ENCODE measurements around the gene CPED1.

The CPED1 gene

DNA sequence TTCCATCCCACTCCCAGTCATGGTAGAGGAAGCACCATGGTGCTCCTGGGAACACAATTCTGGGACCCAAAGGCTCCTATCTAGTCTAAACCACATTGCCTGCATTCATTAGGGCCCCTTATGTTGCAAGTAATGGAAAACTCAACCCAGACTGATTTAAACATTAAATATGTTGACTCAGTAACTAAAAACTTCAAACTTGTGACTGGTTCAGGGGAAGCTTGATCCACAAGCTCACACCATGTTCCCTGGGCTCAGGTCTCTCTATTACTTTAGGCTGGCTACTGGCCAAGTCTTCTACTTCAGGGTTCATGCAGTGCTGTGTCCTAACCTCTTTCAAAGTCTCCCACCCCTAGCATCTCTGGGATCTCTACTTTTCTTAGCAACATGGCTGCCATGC, 353.4 kb downstream of the CPED1 start:
- TF ChIP-seq, protein P1, sequence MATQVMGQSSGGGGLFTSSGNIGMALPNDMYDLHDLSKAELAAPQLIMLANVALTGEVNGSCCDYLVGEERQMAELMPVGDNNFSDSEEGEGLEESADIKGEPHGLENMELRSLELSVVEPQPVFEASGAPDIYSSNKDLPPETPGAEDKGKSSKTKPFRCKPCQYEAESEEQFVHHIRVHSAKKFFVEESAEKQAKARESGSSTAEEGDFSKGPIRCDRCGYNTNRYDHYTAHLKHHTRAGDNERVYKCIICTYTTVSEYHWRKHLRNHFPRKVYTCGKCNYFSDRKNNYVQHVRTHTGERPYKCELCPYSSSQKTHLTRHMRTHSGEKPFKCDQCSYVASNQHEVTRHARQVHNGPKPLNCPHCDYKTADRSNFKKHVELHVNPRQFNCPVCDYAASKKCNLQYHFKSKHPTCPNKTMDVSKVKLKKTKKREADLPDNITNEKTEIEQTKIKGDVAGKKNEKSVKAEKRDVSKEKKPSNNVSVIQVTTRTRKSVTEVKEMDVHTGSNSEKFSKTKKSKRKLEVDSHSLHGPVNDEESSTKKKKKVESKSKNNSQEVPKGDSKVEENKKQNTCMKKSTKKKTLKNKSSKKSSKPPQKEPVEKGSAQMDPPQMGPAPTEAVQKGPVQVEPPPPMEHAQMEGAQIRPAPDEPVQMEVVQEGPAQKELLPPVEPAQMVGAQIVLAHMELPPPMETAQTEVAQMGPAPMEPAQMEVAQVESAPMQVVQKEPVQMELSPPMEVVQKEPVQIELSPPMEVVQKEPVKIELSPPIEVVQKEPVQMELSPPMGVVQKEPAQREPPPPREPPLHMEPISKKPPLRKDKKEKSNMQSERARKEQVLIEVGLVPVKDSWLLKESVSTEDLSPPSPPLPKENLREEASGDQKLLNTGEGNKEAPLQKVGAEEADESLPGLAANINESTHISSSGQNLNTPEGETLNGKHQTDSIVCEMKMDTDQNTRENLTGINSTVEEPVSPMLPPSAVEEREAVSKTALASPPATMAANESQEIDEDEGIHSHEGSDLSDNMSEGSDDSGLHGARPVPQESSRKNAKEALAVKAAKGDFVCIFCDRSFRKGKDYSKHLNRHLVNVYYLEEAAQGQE (IDR thresholded peaks at IDR 0.05; ENCODE audit: insufficient read depth in 1 of 2, low read depth in 2 of 2, low read length in 2 of 2): no peak
- TF ChIP-seq POLR2AphosphoS5 (IDR thresholded peaks at IDR 0.05; ENCODE audit: low read depth, low read length) (no peak), FOXP2 (optimal IDR thresholded peaks at IDR 0.05; ENCODE audit: borderline replicate concordance, extremely low read depth, extremely low read length, insufficient read depth) (no peak), TAF1 (IDR thresholded peaks at IDR 0.05; ENCODE audit: borderline replicate concordance, insufficient read depth, low read length) (no peak), SIN3A (IDR thresholded peaks at IDR 0.05; ENCODE audit: borderline replicate concordance, insufficient read depth, low read length) (no peak)

DNA sequence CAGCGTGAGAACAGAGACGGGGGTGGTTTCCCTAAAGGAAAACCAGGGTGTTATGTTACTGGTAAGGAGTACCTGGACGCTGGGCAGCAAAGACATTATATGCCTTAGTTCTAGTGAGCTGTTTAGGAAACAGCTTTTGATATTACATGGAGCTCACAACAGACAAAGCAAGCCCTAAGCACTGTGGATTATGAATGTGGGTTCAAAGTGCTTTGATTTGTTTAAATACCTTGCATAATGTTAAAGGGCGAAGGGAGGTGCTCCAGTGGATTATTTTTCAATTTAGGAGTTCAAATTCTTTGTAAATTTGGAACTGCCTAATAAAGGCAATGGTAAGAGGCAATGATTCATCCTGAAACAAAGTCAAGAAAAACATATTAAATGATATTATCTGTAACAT, 354.1 kb downstream of the CPED1 start:
- TF ChIP-seq, protein P1 (IDR thresholded peaks at IDR 0.05; ENCODE audit: insufficient read depth in 1 of 2, low read depth in 2 of 2, low read length in 2 of 2): no peak
- TF ChIP-seq SIN3A (IDR thresholded peaks at IDR 0.05; ENCODE audit: borderline replicate concordance, insufficient read depth, low read length) (no peak), POLR2AphosphoS5 (IDR thresholded peaks at IDR 0.05; ENCODE audit: low read depth, low read length) (no peak), TAF1 (IDR thresholded peaks at IDR 0.05; ENCODE audit: borderline replicate concordance, insufficient read depth, low read length) (no peak), FOXP2 (optimal IDR thresholded peaks at IDR 0.05; ENCODE audit: borderline replicate concordance, extremely low read depth, extremely low read length, insufficient read depth) (no peak)

DNA sequence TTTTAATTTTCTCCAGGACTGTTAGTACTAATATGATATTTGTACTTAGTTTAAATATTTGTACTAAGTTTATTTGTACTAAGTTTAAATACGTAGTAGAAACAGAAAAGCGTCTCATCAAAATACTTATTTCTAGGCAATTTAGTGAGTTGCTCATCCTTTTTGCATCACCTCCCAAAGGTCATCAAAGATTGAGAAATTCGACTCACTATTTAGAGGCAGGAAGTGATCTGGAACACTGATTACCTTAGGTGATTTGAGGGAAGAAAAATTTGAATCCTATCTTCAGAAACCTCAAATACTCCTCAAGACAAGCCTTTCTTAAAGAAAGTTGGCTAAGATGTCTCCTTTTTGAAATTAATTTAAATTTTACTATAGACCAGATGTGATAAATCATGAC, 354.8 kb downstream of the CPED1 start:
- no peak for TF ChIP-seq SIN3A (IDR thresholded peaks at IDR 0.05; ENCODE audit: borderline replicate concordance, insufficient read depth, low read length)
- no peak for TF ChIP-seq TAF1 (IDR thresholded peaks at IDR 0.05; ENCODE audit: borderline replicate concordance, insufficient read depth, low read length)

- TF ChIP-seq POLR2AphosphoS5 (IDR thresholded peaks at IDR 0.05; ENCODE audit: low read depth, low read length) (no peak), FOXP2 (optimal IDR thresholded peaks at IDR 0.05; ENCODE audit: borderline replicate concordance, extremely low read depth, extremely low read length, insufficient read depth) (no peak), SIN3A (IDR thresholded peaks at IDR 0.05; ENCODE audit: borderline replicate concordance, insufficient read depth, low read length) (no peak), TAF1 (IDR thresholded peaks at IDR 0.05; ENCODE audit: borderline replicate concordance, insufficient read depth, low read length) (no peak)
- TF ChIP-seq, protein P1 (IDR thresholded peaks at IDR 0.05; ENCODE audit: insufficient read depth in 1 of 2, low read depth in 2 of 2, low read length in 2 of 2): no peak
These were observed 355.6 kb downstream of the CPED1 start for GRCh38 chr7:121344093-121344492.

DNA sequence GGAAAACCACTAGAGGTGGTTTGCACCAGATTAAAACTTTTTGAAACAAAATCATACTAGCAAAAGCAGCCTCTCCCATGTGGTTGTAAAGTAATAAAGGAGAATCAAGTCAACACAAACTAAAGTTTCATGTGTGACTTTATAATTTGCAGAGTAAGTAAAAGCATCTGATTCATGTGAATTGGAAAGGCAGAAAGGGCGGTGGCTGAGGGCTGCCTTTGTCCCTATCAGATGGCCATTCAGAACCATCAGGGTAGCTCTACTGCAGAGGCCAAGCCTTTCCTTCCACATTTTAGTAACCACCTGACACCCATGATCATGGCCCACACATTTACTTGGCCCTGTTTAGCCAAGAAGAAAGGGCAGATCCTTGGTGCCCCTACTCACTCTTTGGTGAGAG, 356.0 kb downstream of the CPED1 start:
- TF ChIP-seq SIN3A (IDR thresholded peaks at IDR 0.05; ENCODE audit: borderline replicate concordance, insufficient read depth, low read length): no peak
- TF ChIP-seq FOXP2 (optimal IDR thresholded peaks at IDR 0.05; ENCODE audit: borderline replicate concordance, extremely low read depth, extremely low read length, insufficient read depth): no peak
- no peak for TF ChIP-seq POLR2AphosphoS5 (IDR thresholded peaks at IDR 0.05; ENCODE audit: low read depth, low read length)
- no peak for TF ChIP-seq TAF1 (IDR thresholded peaks at IDR 0.05; ENCODE audit: borderline replicate concordance, insufficient read depth, low read length)
- TF ChIP-seq, protein P1 (IDR thresholded peaks at IDR 0.05; ENCODE audit: insufficient read depth in 1 of 2, low read depth in 2 of 2, low read length in 2 of 2): no peak
